ENCODE data around the gene EPX.

GRCh38 chr17:58144801-58145200 is 47.7 kb upstream of the EPX start:
- TF ChIP-seq EZH2 (IDR thresholded peaks at IDR 0.05; ENCODE audit: low read length) = no peak
- TF ChIP-seq CTCF (optimal IDR thresholded peaks at IDR 0.05 in 1 of 3, IDR thresholded peaks at IDR 0.05 in 1 of 3, conservative IDR thresholded peaks at IDR 0.05 in 1 of 3; ENCODE audit: extremely low read depth in 1 of 3, insufficient read depth in 2 of 3, low read length in 3 of 3) = no peak

All from keratinocyte (primary cell).